Thyroid gland (tissue), 4 donors: ENCODE results near the gene LIN52.

Source experiments
- CTCF ChIP-seq, 6 experiments: fragments of 200-600 bp in 3 of 6; fragments of 450-650 bp in 3 of 6; sonication (generic) in 3 of 6; IDR thresholded peaks; one replicate each; pipeline ENCODE4 v1.5.1; 2016 to 2019; ENCODE audit warnings: antibody characterized with exemption in 6 of 6, mild to moderate bottlenecking in 2 of 6, inconsistent platforms in 1 of 6, moderate library complexity in 1 of 6
- POLR2A ChIP-seq, 2 donors: fragments of 450-650 bp; IDR thresholded peaks; one replicate each; pipeline ENCODE4 v1.6.1; 2017; ENCODE audit warnings: antibody characterized with exemption in 2 of 2, mild to moderate bottlenecking in 2 of 2, moderate library complexity in 1 of 2

DNA sequence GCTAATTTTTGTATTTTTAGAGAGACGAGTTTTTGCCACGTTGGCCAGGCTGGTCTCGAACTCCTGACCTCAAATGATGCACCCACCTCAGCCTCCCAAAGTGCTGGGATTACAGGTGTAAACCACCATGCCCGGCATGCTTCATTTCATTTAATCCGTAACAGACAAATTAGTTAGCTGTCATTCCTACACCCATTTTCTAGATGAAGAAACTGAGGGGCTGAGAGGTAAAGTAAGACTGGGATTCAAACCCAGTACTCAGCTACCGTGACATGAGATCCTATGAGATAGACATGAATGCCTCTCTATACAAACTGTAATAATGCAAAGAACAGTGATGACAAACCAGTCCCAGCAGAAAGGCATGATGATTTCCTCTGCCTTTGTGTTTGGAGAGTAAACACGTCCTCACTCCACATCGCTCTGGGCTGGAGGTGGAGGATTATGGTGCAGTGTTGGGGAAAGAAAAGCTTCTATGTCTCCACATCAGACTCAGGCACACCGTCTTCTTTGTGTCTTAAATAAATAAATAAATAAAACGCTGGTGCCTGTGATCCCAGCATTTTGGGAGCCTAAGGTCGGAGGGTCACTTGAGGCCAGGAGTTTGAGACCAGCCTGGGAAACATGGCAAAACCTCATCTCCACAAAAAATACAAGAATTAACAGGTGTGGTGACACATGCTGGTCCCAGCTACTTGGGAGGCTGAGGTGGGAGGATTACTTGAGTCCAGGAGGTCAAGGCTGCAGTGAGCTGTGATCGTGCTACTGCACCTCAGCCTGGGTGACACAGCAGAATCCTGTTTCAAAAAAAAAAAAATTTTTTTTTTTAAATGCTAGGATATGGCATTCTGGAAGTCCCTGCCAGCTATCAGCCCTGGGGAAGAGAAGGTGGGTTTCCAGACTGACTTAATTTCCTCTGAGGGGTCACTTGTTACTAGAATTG, 164.9 kb downstream of the LIN52 start:
- TF ChIP-seq POLR2A (IDR thresholded peaks at IDR 0.05): no peak
- TF ChIP-seq CTCF (IDR thresholded peaks at IDR 0.05): no peak
